Right atrium auricular region (tissue), 2 donors: ENCODE measurements around the gene CCNL1. TPM values are rescaled to one million over a fixed set of nuclear protein-coding genes. Genes with fewer than 3 reads are reported as not detected.

Source experiments
- DNase-seq: peaks from one replicate; pipeline ENCODE4 v3.0.0-alpha.2; 2019; ENCODE audit warnings: low spot score
- H3K27ac ChIP-seq, 2 donors: fragments of 200-600 bp; sonication (generic); 1 replicate in 1 of 2; 2 replicates in 1 of 2; pipeline ENCODE4 v1.5.1; 2016 to 2019
- H3K27me3 ChIP-seq, 2 donors: fragments of 200-600 bp; sonication (generic); one replicate each; pipeline versions ENCODE4 v1.5.1 to v1.6.0; 2017 to 2019
- H3K36me3 ChIP-seq: fragments of 200-600 bp; sonication (generic); one replicate; pipeline ENCODE4 v1.5.1; 2016
- H3K4me1 ChIP-seq, 2 donors: fragments of 200-600 bp; sonication (generic); one replicate each; pipeline versions ENCODE4 v1.5.1 to v1.6.0; 2017 to 2019
- H3K4me3 ChIP-seq, 2 donors: fragments of 200-600 bp; sonication (generic); 1 replicate in 1 of 2; 2 replicates in 1 of 2; pipeline ENCODE4 v1.5.1; 2017 to 2019; ENCODE audit warnings: mild to moderate bottlenecking in 1 of 2, moderate library complexity in 1 of 2
- H3K9me3 ChIP-seq, 2 donors: fragments of 200-600 bp; sonication (generic); one replicate each; pipeline ENCODE4 v1.5.1; 2019
- CTCF ChIP-seq, 2 donors: fragments of 200-600 bp; sonication (generic); IDR thresholded peaks; one replicate each; pipeline ENCODE4 v1.5.1; 2019; ENCODE audit warnings: antibody characterized with exemption in 2 of 2
- total RNA-seq, 2 donors: library from RNA; depleted of rRNA; stranded (reverse); fragments of >200 nt; gene quantifications; one replicate each; pipeline ENCODE4 v1.1.0, GENCODE V29; 2016

Gene CCNL1
- 10 to 100 TPM; 43.8 to 44.3 TPM for total RNA-seq

DNA sequence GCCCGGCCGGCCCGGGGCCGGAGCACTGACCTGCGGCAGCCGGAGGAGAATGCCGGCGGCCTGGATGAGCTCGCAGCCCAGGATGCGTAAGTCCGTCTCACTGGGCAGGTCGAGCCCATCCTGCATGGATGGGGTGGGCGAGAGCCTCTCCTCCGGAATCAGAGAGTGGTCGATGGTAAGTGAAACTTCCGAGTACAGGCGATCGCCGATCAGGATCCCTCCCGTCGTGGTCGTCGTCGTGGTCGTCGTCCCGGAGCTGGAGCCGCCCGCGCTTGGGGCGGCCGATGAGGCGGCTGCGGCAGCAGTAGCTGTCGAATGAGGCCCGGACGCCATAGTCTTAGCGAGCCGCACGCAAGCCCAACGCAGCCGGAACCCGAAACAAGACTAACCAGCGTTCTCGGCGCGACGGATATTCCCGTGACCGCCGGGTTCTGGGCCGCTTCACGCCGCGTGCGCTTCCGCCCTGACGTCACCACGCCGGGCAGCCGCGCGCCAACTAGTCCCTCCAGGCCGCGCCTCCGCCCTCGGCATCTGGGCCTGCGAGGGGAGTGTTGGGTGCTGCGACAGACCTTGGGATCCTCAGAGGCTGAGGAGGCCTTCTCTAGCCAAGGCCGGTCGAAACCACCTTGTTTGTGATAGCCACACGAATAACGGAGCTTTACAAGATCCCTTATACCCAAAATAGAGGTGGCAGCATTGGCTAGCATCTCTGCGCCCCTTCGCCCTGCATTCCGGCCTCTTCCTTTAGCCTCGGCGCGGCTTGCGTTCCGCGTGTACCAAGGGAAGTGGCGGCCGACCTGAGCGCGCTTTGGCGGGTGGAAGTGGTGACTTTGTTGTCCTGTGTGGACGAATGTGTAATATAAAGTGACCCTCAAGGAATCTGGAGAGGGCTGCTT lies at the start of gene CCNL1:
TSS of gene CCNL1 (minus strand) at position 386 of the 896 bp plus-strand sequence. CDS start at position 333, 53 bp downstream.
- peaks cover 0 to 50% of the 10 kb centered on the region in 2 donors for H3K4me1 ChIP-seq
- peak in 1 of 2 donors; percentile 17 for TF ChIP-seq CTCF (IDR thresholded peaks at IDR 0.05)
- no peaks in the 10 kb centered on the region for H3K9me3 ChIP-seq
- H3K27me3 ChIP-seq, result no peaks in the 10 kb centered on the region
- peak within 1 kb of the TSS; percentile 100 for H3K27ac ChIP-seq
- H3K4me3 ChIP-seq, result peak within 1 kb of the TSS; percentile 94 to 98
- DNase-seq, result peak; percentile 97
- peaks cover 36% of the 10 kb centered on the region for H3K36me3 ChIP-seq

DNA sequence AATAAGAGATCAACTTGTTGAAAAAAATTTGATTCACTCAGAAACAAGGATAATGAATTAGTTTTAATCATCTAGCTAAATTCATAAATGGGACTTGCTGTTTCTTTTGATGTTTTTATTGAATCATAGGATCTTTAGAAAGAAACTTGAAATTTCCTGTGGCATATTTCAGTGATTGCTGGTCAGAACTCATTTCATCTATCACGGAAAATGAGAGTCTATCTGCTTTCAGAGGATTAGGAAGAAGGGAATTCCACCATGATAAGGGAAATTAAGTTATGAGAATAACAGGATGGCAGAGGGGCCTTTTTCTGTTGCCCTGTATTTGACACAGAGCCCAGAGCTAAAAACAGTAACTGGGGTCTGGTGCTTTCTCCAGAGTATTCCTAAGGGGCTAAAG lies 44.9 kb upstream of the CCNL1 start:
- Histone ChIP-seq H3K36me3 (no peaks in the 10 kb centered on the region), H3K27ac (no peak overlapping the region), H3K4me1 (no peaks in the 10 kb centered on the region), H3K4me3 (no peak overlapping the region), H3K27me3 (no peaks in the 10 kb centered on the region), H3K9me3 (no peaks in the 10 kb centered on the region)
- no peak for TF ChIP-seq CTCF (IDR thresholded peaks at IDR 0.05)
- no peak for DNase-seq

DNA sequence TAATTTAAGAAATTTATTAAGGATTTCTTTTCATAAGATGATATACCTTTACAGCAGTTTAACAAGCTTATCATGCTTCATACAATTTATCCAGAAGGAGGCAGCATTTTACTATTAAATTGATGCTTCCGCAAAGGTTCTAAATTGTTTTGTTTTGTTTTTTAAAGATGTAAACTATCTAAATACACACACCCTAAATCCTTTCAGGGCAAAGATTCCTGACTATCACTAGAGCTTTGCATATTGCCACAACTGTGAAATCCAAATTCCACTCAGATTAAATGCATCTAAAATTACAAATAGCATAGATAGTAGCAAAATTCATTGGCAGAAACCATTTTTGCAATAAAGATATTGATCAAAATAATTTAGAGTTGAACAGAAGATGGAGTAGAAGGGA lies 44.5 kb upstream of the CCNL1 start:
- H3K27ac ChIP-seq, result no peak overlapping the region
- H3K4me3 ChIP-seq, result no peak overlapping the region
- no peaks in the 10 kb centered on the region for H3K4me1 ChIP-seq
- no peaks in the 10 kb centered on the region for H3K9me3 ChIP-seq
- no peaks in the 10 kb centered on the region for H3K27me3 ChIP-seq
- no peak for DNase-seq
- TF ChIP-seq CTCF (IDR thresholded peaks at IDR 0.05), result peak; percentile 27 to 72
- no peaks in the 10 kb centered on the region for H3K36me3 ChIP-seq

GRCh38 chr3:157201648-157202278 lies 41.8 kb upstream of the CCNL1 start:
- H3K4me3 ChIP-seq, result no peak overlapping the region
- no peaks in the 10 kb centered on the region for H3K9me3 ChIP-seq
- H3K36me3 ChIP-seq, result no peaks in the 10 kb centered on the region
- TF ChIP-seq CTCF (IDR thresholded peaks at IDR 0.05), result peak in 1 of 2 donors; percentile 70
- H3K27ac ChIP-seq, result no peak overlapping the region
- H3K4me1 ChIP-seq, result no peaks in the 10 kb centered on the region
- DNase-seq, result no peak
- no peaks in the 10 kb centered on the region for H3K27me3 ChIP-seq

GRCh38 chr3:157199841-157200240 lies 39.9 kb upstream of the CCNL1 start:
- Histone ChIP-seq H3K9me3 (no peaks in the 10 kb centered on the region), H3K27me3 (no peaks in the 10 kb centered on the region), H3K4me3 (no peak overlapping the region), H3K36me3 (no peaks in the 10 kb centered on the region), H3K27ac (no peak overlapping the region), H3K4me1 (no peaks in the 10 kb centered on the region)
- no peak for DNase-seq
- no peak for TF ChIP-seq CTCF (IDR thresholded peaks at IDR 0.05)
